Esophagus muscularis mucosa (tissue), 4 donors: Measurements from ENCODE around the gene AAK1. TPM values are rescaled to one million over a fixed set of nuclear protein-coding genes. Genes with fewer than 3 reads are reported as not detected.
"Not testable (repeated sequence)": the region's sequence is repeated elsewhere in the genome, so short reads cannot be mapped to it uniquely, and the experiment has no call there.

ENCODE experiments used
- DNase-seq: peaks from one replicate; pipeline ENCODE4 v3.0.0-alpha.2; 2017; ENCODE audit errors: extremely low spot score
- H3K27ac ChIP-seq, 4 donors: fragments of 200-600 bp; sonication (generic); replicated peaks in 1 of 4; 1 replicate in 3 of 4; 2 replicates in 1 of 4; pipeline ENCODE4 v1.5.1; 2016 to 2019; ENCODE audit warnings: mild to moderate bottlenecking in 1 of 4
- H3K27me3 ChIP-seq, 4 donors: fragments of 200-600 bp; sonication (generic); one replicate each; pipeline versions ENCODE4 v1.5.1 to v1.6.0; 2016 to 2019
- H3K36me3 ChIP-seq, 4 donors: fragments of 200-600 bp; sonication (generic); one replicate each; pipeline ENCODE4 v1.5.1; 2016 to 2019
- H3K4me1 ChIP-seq, 4 donors: fragments of 200-600 bp; sonication (generic); one replicate each; pipeline ENCODE4 v1.5.1; 2016 to 2019
- H3K4me3 ChIP-seq, 4 donors: fragments of 200-600 bp; sonication (generic); 1 replicate in 2 of 4; 2 replicates in 2 of 4; pipeline ENCODE4 v1.5.1; 2016 to 2019; ENCODE audit warnings: mild to moderate bottlenecking in 4 of 4, moderate library complexity in 1 of 4
- H3K9me3 ChIP-seq, 4 donors: fragments of 200-600 bp; sonication (generic); 1 replicate in 3 of 4; 2 replicates in 1 of 4; pipeline ENCODE4 v1.5.1; 2016 to 2019
- EP300 ChIP-seq: sonication (generic); formaldehyde crosslinking; IDR thresholded peaks from one replicate; pipeline ENCODE4 v1.6.1; 2017; ENCODE audit warnings: antibody characterized with exemption
- POLR2A ChIP-seq: fragments of 450-650 bp; IDR thresholded peaks from one replicate; pipeline ENCODE4 v1.6.1; 2017; ENCODE audit warnings: antibody characterized with exemption, moderate library complexity, mild to moderate bottlenecking, low read depth
- POLR2AphosphoS5 ChIP-seq, 2 donors: sonication (generic); formaldehyde crosslinking; IDR thresholded peaks; one replicate each; pipeline ENCODE4 v1.6.1; 2017; ENCODE audit warnings: antibody characterized with exemption in 2 of 2
- WGBS: methylation state at CpG from one replicate; pipeline ENCODE4 v1.1.5; 2018; 5-methylcytosine and 5-hydroxymethylcytosine counted together
- intact Hi-C: fragments of 100-400 bp; cut with DNase I; formaldehyde crosslinking; loops from one replicate; pipeline ENCODE4 v1.15.1; 2023
- total RNA-seq, 4 donors: library from RNA; depleted of rRNA; stranded (reverse); fragments of >200 nt; gene quantifications; one replicate each; pipeline versions ENCODE4 v1.1.0 to v1.2.1, GENCODE V29; 2016
- TF ChIP-seq, protein P1 (sequence below), 3 experiments: fragments of 200-600 bp in 2 of 3; fragments of 450-650 bp in 1 of 3; sonication (generic) in 2 of 3; IDR thresholded peaks; one replicate each; pipeline ENCODE4 v1.5.1; 2017 to 2019; ENCODE audit warnings: antibody characterized with exemption in 3 of 3, mild to moderate bottlenecking in 2 of 3, moderate library complexity in 1 of 3

AAK1 gene
- total RNA-seq, 4 donors from 2014 or later: 27.8 to 53.2 (median 41.9) TPM

DNA sequence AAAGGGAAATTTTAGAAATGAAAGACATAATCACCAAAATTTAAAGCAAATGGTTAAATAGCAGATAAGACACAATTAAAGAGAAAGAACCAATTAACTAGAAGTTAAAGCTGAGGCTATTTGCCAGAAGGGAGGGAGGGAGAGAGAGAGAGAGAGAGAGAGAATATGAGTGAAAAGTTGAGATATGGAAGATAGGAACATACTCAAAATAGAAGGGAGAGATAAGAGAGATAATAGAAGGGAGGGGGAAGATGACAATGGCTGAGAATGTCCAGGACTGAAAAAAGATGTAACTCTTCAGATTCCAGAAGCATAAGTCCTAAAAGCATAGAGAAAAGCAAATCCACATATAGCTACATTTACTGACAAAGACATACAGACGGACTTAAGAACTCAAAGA, 17.1 kb upstream of the AAK1 start:
- Histone ChIP-seq H3K9me3 (no peaks in the 10 kb centered on the region), H3K4me1 (peaks cover 0 to 3% (median 0%) of the 10 kb centered on the region in 4 donors), H3K4me3 (no peak overlapping the region), H3K27me3 (no peaks in the 10 kb centered on the region), H3K36me3 (no peaks in the 10 kb centered on the region), H3K27ac (no peak overlapping the region)
- intact Hi-C loops: no loop called here
- no peak for DNase-seq
- TF ChIP-seq EP300 (no peak), POLR2A (no peak), POLR2AphosphoS5 (IDR thresholded peaks at IDR 0.05) (no peak)
- TF ChIP-seq, protein P1, sequence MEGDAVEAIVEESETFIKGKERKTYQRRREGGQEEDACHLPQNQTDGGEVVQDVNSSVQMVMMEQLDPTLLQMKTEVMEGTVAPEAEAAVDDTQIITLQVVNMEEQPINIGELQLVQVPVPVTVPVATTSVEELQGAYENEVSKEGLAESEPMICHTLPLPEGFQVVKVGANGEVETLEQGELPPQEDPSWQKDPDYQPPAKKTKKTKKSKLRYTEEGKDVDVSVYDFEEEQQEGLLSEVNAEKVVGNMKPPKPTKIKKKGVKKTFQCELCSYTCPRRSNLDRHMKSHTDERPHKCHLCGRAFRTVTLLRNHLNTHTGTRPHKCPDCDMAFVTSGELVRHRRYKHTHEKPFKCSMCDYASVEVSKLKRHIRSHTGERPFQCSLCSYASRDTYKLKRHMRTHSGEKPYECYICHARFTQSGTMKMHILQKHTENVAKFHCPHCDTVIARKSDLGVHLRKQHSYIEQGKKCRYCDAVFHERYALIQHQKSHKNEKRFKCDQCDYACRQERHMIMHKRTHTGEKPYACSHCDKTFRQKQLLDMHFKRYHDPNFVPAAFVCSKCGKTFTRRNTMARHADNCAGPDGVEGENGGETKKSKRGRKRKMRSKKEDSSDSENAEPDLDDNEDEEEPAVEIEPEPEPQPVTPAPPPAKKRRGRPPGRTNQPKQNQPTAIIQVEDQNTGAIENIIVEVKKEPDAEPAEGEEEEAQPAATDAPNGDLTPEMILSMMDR (IDR thresholded peaks at IDR 0.05): no peak
- WGBS: 74% methylated on average over 1 of the region's 1 CpG

DNA sequence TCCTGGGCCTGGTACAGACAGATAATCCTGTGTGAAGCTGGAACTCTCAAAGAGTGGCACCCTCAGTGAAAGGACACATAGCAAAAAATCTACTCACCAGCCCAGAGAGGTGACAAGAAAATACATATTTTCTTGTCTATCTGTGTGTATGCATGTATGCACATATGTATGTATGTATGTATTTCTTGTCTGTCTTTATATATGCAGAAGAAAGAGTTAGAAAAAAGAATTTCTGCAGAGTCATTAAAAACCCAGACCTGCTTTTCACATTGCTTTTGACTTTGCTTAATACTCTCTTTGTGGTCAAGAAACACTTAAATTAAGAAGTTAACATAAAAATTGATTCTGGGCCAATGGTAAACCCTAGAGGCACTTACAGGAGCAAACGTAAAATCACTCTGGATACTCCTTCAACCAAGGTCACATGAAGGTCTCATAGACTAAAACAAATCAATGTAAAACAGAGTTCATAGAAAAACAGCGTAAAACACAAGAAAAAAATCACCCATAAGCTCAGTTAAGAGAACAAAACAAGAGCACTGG, 16.5 kb upstream of the AAK1 start:
- WGBS: 62% methylated on average over 2 of the region's 2 CpGs
- intact Hi-C loops: no loop called here

DNA sequence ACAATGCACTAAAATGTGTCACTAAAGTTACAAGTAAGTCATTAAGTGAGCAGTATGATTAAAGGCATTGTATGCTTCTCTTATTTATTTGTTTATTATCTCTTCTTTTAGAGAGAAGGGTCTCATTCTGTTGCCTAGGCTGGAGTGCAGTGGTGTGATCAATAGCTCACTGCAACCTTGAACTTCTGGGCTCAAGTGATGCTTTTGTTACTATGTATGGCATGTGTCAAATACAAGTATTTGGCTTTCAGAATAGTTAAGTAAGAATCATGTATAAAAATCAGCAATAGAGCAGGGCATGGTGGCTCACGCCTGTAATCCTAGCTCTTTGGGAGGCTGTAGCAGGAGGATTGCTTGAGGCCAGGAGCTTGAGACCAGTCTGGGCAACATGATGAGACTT, 15.8 kb upstream of the AAK1 start:
- Histone ChIP-seq H3K9me3 (no peaks in the 10 kb centered on the region), H3K27me3 (no peaks in the 10 kb centered on the region), H3K27ac (no peak overlapping the region), H3K36me3 (no peaks in the 10 kb centered on the region), H3K4me3 (no peak overlapping the region), H3K4me1 (peaks cover 0 to 3% (median 0%) of the 10 kb centered on the region in 4 donors)
- intact Hi-C loops: no loop called here
- WGBS: 100% methylated on average over 1 of the region's 1 CpG
- no peak for DNase-seq
- TF ChIP-seq EP300: no peak

More for the DNA sequence above, 16.5 kb upstream of the AAK1 start:
- DNase-seq: no peak
- no peak for TF ChIP-seq EP300
- TF ChIP-seq, protein P1 (IDR thresholded peaks at IDR 0.05): no peak
- TF ChIP-seq POLR2A: no peak
- Histone ChIP-seq H3K4me3 (no peak overlapping the region), H3K36me3 (no peaks in the 10 kb centered on the region), H3K4me1 (peaks cover 0 to 3% (median 0%) of the 10 kb centered on the region in 4 donors), H3K27ac (no peak overlapping the region), H3K27me3 (no peaks in the 10 kb centered on the region), H3K9me3 (no peaks in the 10 kb centered on the region)

DNA sequence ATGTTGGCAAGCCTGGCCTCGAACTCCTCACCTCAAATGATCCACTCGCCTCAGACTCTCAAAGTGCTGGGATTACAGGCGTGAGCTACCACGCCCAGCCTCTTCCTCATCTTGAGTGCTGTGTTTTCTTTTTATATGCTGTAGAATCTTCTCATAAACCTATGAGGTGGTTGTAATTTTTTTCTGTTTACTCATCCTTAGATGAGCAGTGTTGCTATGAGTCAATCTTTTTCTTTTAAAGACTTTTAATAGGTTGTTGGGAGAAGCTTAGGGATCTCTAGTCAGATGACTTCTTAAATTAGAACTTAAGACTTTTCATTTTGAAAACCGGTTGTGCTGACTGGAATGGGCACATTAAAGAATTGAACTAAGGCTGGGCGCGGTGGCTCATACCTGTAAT, 8.7 kb upstream of the AAK1 start:
- Histone ChIP-seq H3K4me1 (no peaks in the 10 kb centered on the region), H3K27me3 (no peaks in the 10 kb centered on the region), H3K9me3 (no peaks in the 10 kb centered on the region), H3K4me3 (no peak overlapping the region), H3K36me3 (peaks cover 0 to 8% (median 0%) of the 10 kb centered on the region in 4 donors), H3K27ac (no peak overlapping the region)
- WGBS: 94% methylated on average over 7 of the region's 7 CpGs
- intact Hi-C loops: no loop called here
- no peak for DNase-seq
- TF ChIP-seq, protein P1 (IDR thresholded peaks at IDR 0.05): no peak
- no peak for TF ChIP-seq POLR2AphosphoS5 (IDR thresholded peaks at IDR 0.05)
- no peak for TF ChIP-seq EP300
- no peak for TF ChIP-seq POLR2A

DNA sequence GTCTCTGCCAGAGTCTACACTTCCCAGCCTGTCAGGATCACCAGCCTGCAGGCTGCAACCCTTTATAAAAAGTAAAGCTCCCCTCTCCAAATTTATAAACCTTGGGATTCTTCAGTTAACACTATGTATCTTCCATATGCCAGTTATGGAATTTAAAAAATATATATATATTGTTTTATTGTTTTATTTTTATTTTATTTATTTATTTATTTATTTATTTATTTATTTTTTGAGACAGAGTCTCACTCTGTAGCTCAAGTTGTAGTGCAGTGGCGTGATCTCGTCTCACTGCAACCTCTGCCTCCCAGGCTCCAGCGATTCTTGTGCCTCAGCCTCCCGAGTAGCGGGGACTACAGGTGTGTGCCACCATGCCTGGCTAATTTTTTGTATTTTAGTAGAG, 3.7 kb upstream of the AAK1 start:
- not testable (repeated sequence) for H3K36me3 ChIP-seq, H3K27me3 ChIP-seq, H3K9me3 ChIP-seq, H3K27ac ChIP-seq, DNase-seq, H3K4me3 ChIP-seq
- intact Hi-C loops: loop anchor here (10.0 kb wide), 1 partner anchor 262 kb away; the partner anchor contains the start of gene GFPT1
- WGBS: 95% methylated on average over 5 of the region's 5 CpGs
- H3K4me1 ChIP-seq: peaks cover 10 to 29% (median 22%) of the 10 kb centered on the region in 4 donors

DNA sequence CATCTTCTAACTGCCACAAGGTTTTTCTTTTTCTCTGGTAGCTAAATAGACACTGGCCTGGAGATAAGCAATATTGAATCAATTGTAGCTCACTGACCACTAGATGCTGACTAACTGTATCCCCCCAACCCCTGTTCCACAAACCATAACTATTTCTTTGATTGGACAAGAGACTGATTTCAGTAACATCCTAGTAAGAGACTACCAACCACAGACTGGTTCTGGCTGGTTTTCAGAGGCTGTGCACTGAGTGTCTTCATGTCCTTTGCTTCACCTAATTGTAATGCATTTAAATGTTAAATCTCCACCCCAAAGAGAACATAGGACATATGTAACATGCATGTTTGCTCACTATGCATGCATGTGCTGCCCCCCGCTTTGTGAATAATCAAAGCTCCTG, 3.2 kb upstream of the AAK1 start:
- Histone ChIP-seq H3K9me3 (no peaks in the 10 kb centered on the region), H3K4me3 (no peak overlapping the region), H3K27ac (no peak overlapping the region), H3K36me3 (no peaks in the 10 kb centered on the region), H3K4me1 (peaks cover 10 to 34% (median 27%) of the 10 kb centered on the region in 4 donors), H3K27me3 (no peaks in the 10 kb centered on the region)
- TF ChIP-seq POLR2A (no peak), POLR2AphosphoS5 (IDR thresholded peaks at IDR 0.05) (no peak), EP300 (no peak)
- TF ChIP-seq, protein P1 (IDR thresholded peaks at IDR 0.05): no peak
- whole genome bisulfite sequencing: 71% methylated on average over 1 of the region's 1 CpG
- intact Hi-C loops: loop anchor here (10.0 kb wide), 1 partner anchor 262 kb away; the partner anchor contains the start of gene GFPT1
- no peak for DNase-seq
